H1 (cell line): ENCODE results near the gene EXOSC1. TPM values are rescaled to one million over a fixed set of nuclear protein-coding genes. Genes with fewer than 3 reads are reported as not detected.

Experiments used
- CTCF ChIA-PET: fragments of 300-600 bp; sonication (Branson Sonifier 250); formaldehyde crosslinking; loops from one replicate; lab custom pipeline; 2021; ENCODE audit not compliant: partially characterized antibody; lab: Charles Lee
- POLR2A ChIA-PET: fragments of 300-600 bp; sonication (Branson Sonifier 250); formaldehyde crosslinking; loops from one replicate; lab custom pipeline; 2021; ENCODE audit warnings: inconsistent platforms; ENCODE audit not compliant: partially characterized antibody; lab: Charles Lee
- DNase-seq, 2 experiments: peaks; one replicate each; pipeline versions ENCODE4 v3.0.0 to v3.0.0-alpha.2; 2010 to 2022; ENCODE audit warnings: low spot score in 2 of 2, low read depth in 1 of 2, mixed read lengths in 1 of 2
- FAIRE-seq: peaks from 2 replicates; lab custom pipeline; 2011; peaks lifted over from hg19 to GRCh38; lab: Jason Lieb, UNC
- H2AFZ ChIP-seq: 2 replicates; pipeline ENCODE4 v1.8.1; 2012; ENCODE audit warnings: low read length, inconsistent platforms
- H2AK5ac ChIP-seq: 2 replicates; pipeline ENCODE4 v1.6.1; 2013; ENCODE audit warnings: low read depth, low read length
- H2BK120ac ChIP-seq: replicated peaks from 2 replicates; pipeline ENCODE3; 2013; ENCODE audit warnings: low read depth, low read length, inconsistent platforms
- H2BK12ac ChIP-seq: 2 replicates; pipeline ENCODE4 v1.6.1; 2013; ENCODE audit warnings: low read depth, low read length
- H2BK15ac ChIP-seq: 2 replicates; pipeline ENCODE4 v1.6.1; 2013; ENCODE audit warnings: low read length
- H2BK20ac ChIP-seq: 2 replicates; pipeline ENCODE4 v1.6.1; 2013; ENCODE audit warnings: low read length
- H2BK5ac ChIP-seq: 2 replicates; pipeline ENCODE4 v1.6.1; 2013; ENCODE audit warnings: low read depth, low read length
- H3K14ac ChIP-seq: 2 replicates; pipeline ENCODE4 v1.6.1; 2013; ENCODE audit warnings: inconsistent platforms; ENCODE audit not compliant: insufficient read length
- H3K18ac ChIP-seq: 2 replicates; pipeline ENCODE4 v1.6.1; 2013; ENCODE audit warnings: low read length; ENCODE audit errors: extremely low read depth
- H3K23ac ChIP-seq: 2 replicates; pipeline ENCODE4 v1.6.1; 2013; ENCODE audit warnings: inconsistent platforms; ENCODE audit not compliant: insufficient read length
- H3K23me2 ChIP-seq: 2 replicates; pipeline ENCODE4 v1.6.1; 2013; ENCODE audit warnings: low read depth, low read length
- H3K27ac ChIP-seq: 2 replicates; pipeline ENCODE4 v1.6.1; 2011; ENCODE audit warnings: low read depth, low read length, inconsistent platforms
- H3K27me3 ChIP-seq, 4 experiments: replicated peaks in 1 of 4; 1 replicate in 1 of 4; 2 replicates in 3 of 4; pipeline versions ENCODE4 v1.6.1 to v1.8.1; 2011 to 2013; ENCODE audit warnings: low read length in 3 of 4, mild to moderate bottlenecking in 3 of 4, inconsistent platforms in 2 of 4, mixed read lengths in 2 of 4, moderate library complexity in 1 of 4; ENCODE audit not compliant: control insufficient read depth in 3 of 4, insufficient read depth in 3 of 4; ENCODE audit errors: extremely low read depth in 1 of 4
- H3K36me3 ChIP-seq, 4 experiments: 2 replicates each; pipeline versions ENCODE4 v1.6.1 to v1.8.1; 2011 to 2013; ENCODE audit warnings: mild to moderate bottlenecking in 4 of 4, low read length in 3 of 4, moderate library complexity in 2 of 4, control low read depth in 1 of 4, inconsistent platforms in 1 of 4; ENCODE audit not compliant: insufficient read depth in 4 of 4, control insufficient read depth in 2 of 4
- H3K4ac ChIP-seq: replicated peaks from 2 replicates; pipeline ENCODE3; 2013; ENCODE audit warnings: low read length, low read depth, mixed read lengths, inconsistent platforms; ENCODE audit not compliant: insufficient read length
- H3K4me1 ChIP-seq, 4 experiments: replicated peaks in 1 of 4; 1 replicate in 1 of 4; 2 replicates in 3 of 4; pipeline versions ENCODE4 v1.6.1 to v1.8.1; 2011 to 2013; ENCODE audit warnings: low read length in 3 of 4, inconsistent platforms in 2 of 4, mixed read lengths in 1 of 4; ENCODE audit not compliant: insufficient read depth in 4 of 4, control insufficient read depth in 3 of 4
- H3K4me2 ChIP-seq, 2 experiments: 2 replicates each; pipeline versions ENCODE4 v1.6.1 to v1.8.1; 2011 to 2013; ENCODE audit warnings: low read depth in 2 of 2, low read length in 2 of 2, control low read depth in 1 of 2, inconsistent platforms in 1 of 2, mild to moderate bottlenecking in 1 of 2; ENCODE audit not compliant: insufficient read depth in 1 of 2
- H3K4me3 ChIP-seq, 4 experiments: fragments of 200-600, 300-600 bp in 1 of 4; sonication (generic), shearing (Covaris generic), sonication (Bioruptor Twin) in 1 of 4; 2 replicates each; pipeline versions ENCODE4 v1.5.1 to v1.8.1; 2011 to 2016; ENCODE audit warnings: low read length in 4 of 4, low read depth in 3 of 4, control low read depth in 2 of 4, inconsistent platforms in 2 of 4, mild to moderate bottlenecking in 2 of 4, mixed read lengths in 1 of 4, moderate library complexity in 1 of 4; ENCODE audit not compliant: insufficient read depth in 2 of 4; ENCODE audit errors: extremely low read depth in 1 of 4
- H3K56ac ChIP-seq: replicated peaks from 2 replicates; pipeline ENCODE3; 2013; ENCODE audit warnings: low read depth, mild to moderate bottlenecking, mixed read lengths, low read length, inconsistent platforms; ENCODE audit not compliant: insufficient read length
- H3K79me1 ChIP-seq: 2 replicates; pipeline ENCODE4 v1.6.1; 2013; ENCODE audit warnings: low read depth, low read length, control low read depth
- H3K79me2 ChIP-seq, 2 experiments: 2 replicates each; pipeline versions ENCODE4 v1.6.1 to v1.8.1; 2012 to 2013; ENCODE audit warnings: low read length in 2 of 2, mild to moderate bottlenecking in 2 of 2, inconsistent platforms in 1 of 2; ENCODE audit not compliant: insufficient read depth in 2 of 2, control insufficient read depth in 1 of 2
- H3K9ac ChIP-seq, 4 experiments: replicated peaks in 1 of 4; 1 replicate in 1 of 4; 2 replicates in 3 of 4; pipeline versions ENCODE4 v1.6.1 to v1.8.1; 2011 to 2013; ENCODE audit warnings: low read depth in 3 of 4, low read length in 3 of 4, control low read depth in 2 of 4, mild to moderate bottlenecking in 2 of 4, moderate library complexity in 2 of 4, inconsistent platforms in 1 of 4; ENCODE audit errors: extremely low read depth in 1 of 4
- H3K9me3 ChIP-seq, 2 experiments: 2 replicates each; pipeline versions ENCODE4 v1.6.1 to v1.8.1; 2012 to 2013; ENCODE audit warnings: mild to moderate bottlenecking in 2 of 2, moderate library complexity in 2 of 2, control low read depth in 1 of 2, inconsistent platforms in 1 of 2, low read depth in 1 of 2, low read length in 1 of 2, mixed read lengths in 1 of 2; ENCODE audit not compliant: insufficient read depth in 2 of 2
- H4K20me1 ChIP-seq, 2 experiments: replicated peaks in 1 of 2; 2 replicates each; pipeline versions ENCODE3 to v1.8.1; 2011 to 2013; ENCODE audit warnings: inconsistent platforms in 2 of 2, low read length in 2 of 2, mild to moderate bottlenecking in 1 of 2; ENCODE audit not compliant: insufficient read depth in 2 of 2, control insufficient read depth in 1 of 2
- H4K5ac ChIP-seq: 2 replicates; pipeline ENCODE4 v1.6.1; 2013; ENCODE audit warnings: low read length, low read depth, mixed read lengths, inconsistent platforms; ENCODE audit not compliant: insufficient read length
- H4K8ac ChIP-seq: 2 replicates; pipeline ENCODE4 v1.8.0; 2013; ENCODE audit warnings: mild to moderate bottlenecking, moderate library complexity, low read length, inconsistent platforms; ENCODE audit not compliant: insufficient read depth; ENCODE audit errors: extremely low read depth
- H4K91ac ChIP-seq: replicated peaks from 2 replicates; pipeline ENCODE3; 2013; ENCODE audit warnings: low read length, mixed read lengths, inconsistent platforms; ENCODE audit not compliant: insufficient read length
- ATF3 ChIP-seq: IDR thresholded peaks from 2 replicates; pipeline ENCODE4 v1.6.1; 2011; ENCODE audit warnings: low read depth, mild to moderate bottlenecking, low read length; ENCODE audit not compliant: insufficient read depth
- EP300 ChIP-seq, 2 experiments: IDR thresholded peaks; 1 replicate in 1 of 2; 2 replicates in 1 of 2; pipeline ENCODE4 v1.6.1; 2011 to 2012; ENCODE audit warnings: low read depth in 2 of 2, low read length in 2 of 2, mild to moderate bottlenecking in 2 of 2, borderline replicate concordance in 1 of 2, inconsistent platforms in 1 of 2, moderate library complexity in 1 of 2
- JUN ChIP-seq: IDR thresholded peaks from 2 replicates; pipeline ENCODE4 v1.6.1; 2011; ENCODE audit warnings: low read depth, mild to moderate bottlenecking, improper control_type of control experiment, low read length
- MAFK ChIP-seq: IDR thresholded peaks from 2 replicates; pipeline ENCODE4 v1.6.1; 2012; ENCODE audit warnings: low read depth, mild to moderate bottlenecking, improper control_type of control experiment, low read length
- RXRA ChIP-seq: IDR thresholded peaks from 2 replicates; pipeline ENCODE4 v1.6.1; 2011; ENCODE audit warnings: low read depth, mild to moderate bottlenecking, low read length, moderate library complexity; ENCODE audit not compliant: insufficient read depth
- SAP30 ChIP-seq: fragments of 300-600 bp; sonication (generic); IDR thresholded peaks from 2 replicates; pipeline ENCODE4 v1.7.1; 2012; ENCODE audit warnings: low read length, moderate library complexity, mild to moderate bottlenecking, inconsistent platforms; ENCODE audit not compliant: insufficient read depth, insufficient replicate concordance
- SIN3A ChIP-seq, 2 experiments: IDR thresholded peaks in 1 of 2; conservative IDR thresholded peaks in 1 of 2; 2 replicates each; pipeline ENCODE4 v1.6.1; 2011 to 2012; ENCODE audit warnings: low read length in 2 of 2, improper control_type of control experiment in 1 of 2, low read depth in 1 of 2, mild to moderate bottlenecking in 1 of 2
- SIX5 ChIP-seq: IDR thresholded peaks from 2 replicates; pipeline ENCODE4 v1.6.1; 2011; ENCODE audit warnings: mild to moderate bottlenecking, low read depth, low read length
- USF2 ChIP-seq: IDR thresholded peaks from 2 replicates; pipeline ENCODE4 v1.6.1; 2011; ENCODE audit warnings: low read length, improper control_type of control experiment
- YY1 ChIP-seq: IDR thresholded peaks from 2 replicates; pipeline ENCODE4 v1.6.1; 2011; ENCODE audit warnings: low read depth, mild to moderate bottlenecking, low read length
- WGBS, 2 experiments: shearing (Covaris generic) in 1 of 2; methylation state at CpG; one replicate each; pipeline versions ENCODE4 v1.1.6 to v1.1.7; 2013 to 2015; ENCODE audit warnings: low lambda C conversion rate in 2 of 2, mixed read lengths in 2 of 2, inconsistent platforms in 1 of 2, low coverage in 1 of 2, missing lambda C conversion rate in 1 of 2; ENCODE audit not compliant: insufficient replicate concordance in 2 of 2, insufficient coverage in 1 of 2, insufficient read length in 1 of 2; ENCODE audit errors: extremely low coverage in 1 of 2, missing lambda C conversion rate in 1 of 2; 5-methylcytosine and 5-hydroxymethylcytosine counted together
- polyA plus RNA-seq, 7 experiments: library from polyadenylated mRNA; depleted of rRNA in 3 of 7; stranded (reverse) in 5 of 7; unstranded in 2 of 7; fragments of >200 nt in 5 of 7; fragments of 200-250 nt in 2 of 7; gene quantifications; 1 replicate in 5 of 7; 2 replicates in 1 of 7; 4 replicates in 1 of 7; pipeline versions ENCODE4 v1.2.1 to v1.2.3, GENCODE V29; 2011 to 2013; ENCODE audit warnings: missing spikeins in 2 of 7, mixed read lengths in 2 of 7
- total RNA-seq: library from RNA; stranded (reverse); fragmentation: NEBNext Ultra II Directional; extraction: Animal tissue kit (Norgen Biotek cat#: 25700); gene quantifications from 2 replicates; pipeline ENCODE4 v1.2.1, GENCODE V29; 2021

Gene EXOSC1
- total and polyA plus RNA-seq, 2 of the 8 experiments (the other 6 are each of a cell fraction or from before 2014, with no cell fraction given) = 52.1 to 68.1 TPM

DNA sequence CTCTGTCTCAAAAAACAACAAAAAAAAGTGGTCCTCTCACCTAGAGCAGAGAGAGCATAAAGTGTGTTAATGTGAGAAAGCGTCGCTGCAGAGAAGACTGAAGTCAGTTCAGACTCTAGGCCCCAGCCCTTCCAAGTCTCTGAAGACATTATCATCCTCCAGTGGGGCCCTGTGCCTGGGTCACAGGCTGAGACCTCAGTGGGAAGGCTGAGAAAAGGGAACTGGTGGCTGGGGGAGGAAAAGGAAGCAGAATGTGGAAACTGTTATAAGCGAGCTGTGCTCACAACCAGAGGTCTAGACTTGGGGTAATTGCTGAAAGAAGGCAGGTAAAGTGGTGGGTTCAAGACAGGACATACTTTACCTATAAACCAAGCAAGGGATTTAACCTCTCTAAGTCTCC lies 39.7 kb downstream of the EXOSC1 start:
- no peaks in the 10 kb centered on the region; the same call in 1 of the 2 replicates for H3K79me1 ChIP-seq
- CTCF ChIA-PET = interaction anchor here (0.7 to 9.8 kb wide), 15 partner anchors 9 to 535 kb away, joined by 3 to 128 read pairs (median 4); partner anchors contain the start of genes EXOSC1, PGAM1 and ZDHHC16
- H3K36me3 ChIP-seq = no peaks in the 10 kb centered on the region
- H2BK120ac ChIP-seq = no peak overlapping the region
- H3K14ac ChIP-seq = no peak overlapping the region
- H2BK12ac ChIP-seq = no peak overlapping the region
- no peak overlapping the region for H3K18ac ChIP-seq
- no peak overlapping the region for H3K56ac ChIP-seq
- H4K20me1 ChIP-seq = no peaks in the 10 kb centered on the region
- H3K79me2 ChIP-seq = no peaks in the 10 kb centered on the region
- no peak overlapping the region for H4K91ac ChIP-seq
- H3K4me2 ChIP-seq = no peak overlapping the region
- DNase-seq = no peak
- H3K9me3 ChIP-seq = no peaks in the 10 kb centered on the region
- H3K27ac ChIP-seq = no peak overlapping the region
- no peak overlapping the region for H3K23ac ChIP-seq
- H2BK20ac ChIP-seq = no peak overlapping the region
- no peaks in the 10 kb centered on the region for H3K27me3 ChIP-seq
- POLR2A ChIA-PET = interaction anchor here (0.7 to 3.2 kb wide), 6 partner anchors 13 to 41 kb away, joined by 3 to 13 read pairs (median 4); no protein-coding TSS in a partner anchor
- peaks cover 2% of the 10 kb centered on the region for H3K23me2 ChIP-seq
- H2AK5ac ChIP-seq = no peak overlapping the region
- H4K5ac ChIP-seq = no peak overlapping the region
- H2BK5ac ChIP-seq = no peak overlapping the region
- no peak overlapping the region for H3K4me3 ChIP-seq
- TF ChIP-seq YY1 (no peak), SIX5 (no peak), JUN (no peak), EP300 (IDR thresholded peaks at IDR 0.05; ENCODE audit: borderline replicate concordance in 1 of 2, low read depth in 2 of 2, low read length in 2 of 2) (no peak), USF2 (no peak), MAFK (no peak), RXRA (no peak), ATF3 (no peak), SAP30 (no peak), SIN3A (conservative IDR thresholded peaks at IDR 0.05 in 1 of 2, IDR thresholded peaks at IDR 0.05 in 1 of 2; ENCODE audit: low read depth in 1 of 2, low read length in 2 of 2) (no peak)
- TF ChIP-seq, all 59 proteins: peak for 0
- Histone ChIP-seq H3K4me1 (peaks cover 0 to 2% (median 0%) of the 10 kb centered on the region in 4 experiments; a peak in 1 of 7 replicates), H3K9ac (no peak overlapping the region), H2BK15ac (no peak overlapping the region), H3K4ac (no peak overlapping the region), H4K8ac (no peak overlapping the region), H2AFZ (no peak overlapping the region)
- no peak for FAIRE-seq
- 86% methylated on average over 3 of the region's 3 CpGs; no CpG with 5 or more reads in 1 of the 2 experiments for WGBS, 2 experiments
